RKO (cell line): Measurements from ENCODE around the gene PRICKLE3.
A peak's percentile ranks its signal among the peaks of the same experiment; 100 is the strongest.

Experiments used
- DNase-seq: peaks from one replicate; pipeline ENCODE4 v3.0.0-alpha.2; 2016; ENCODE audit warnings: low spot score

Gene PRICKLE3, protein sequence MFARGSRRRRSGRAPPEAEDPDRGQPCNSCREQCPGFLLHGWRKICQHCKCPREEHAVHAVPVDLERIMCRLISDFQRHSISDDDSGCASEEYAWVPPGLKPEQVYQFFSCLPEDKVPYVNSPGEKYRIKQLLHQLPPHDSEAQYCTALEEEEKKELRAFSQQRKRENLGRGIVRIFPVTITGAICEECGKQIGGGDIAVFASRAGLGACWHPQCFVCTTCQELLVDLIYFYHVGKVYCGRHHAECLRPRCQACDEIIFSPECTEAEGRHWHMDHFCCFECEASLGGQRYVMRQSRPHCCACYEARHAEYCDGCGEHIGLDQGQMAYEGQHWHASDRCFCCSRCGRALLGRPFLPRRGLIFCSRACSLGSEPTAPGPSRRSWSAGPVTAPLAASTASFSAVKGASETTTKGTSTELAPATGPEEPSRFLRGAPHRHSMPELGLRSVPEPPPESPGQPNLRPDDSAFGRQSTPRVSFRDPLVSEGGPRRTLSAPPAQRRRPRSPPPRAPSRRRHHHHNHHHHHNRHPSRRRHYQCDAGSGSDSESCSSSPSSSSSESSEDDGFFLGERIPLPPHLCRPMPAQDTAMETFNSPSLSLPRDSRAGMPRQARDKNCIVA

DNA sequence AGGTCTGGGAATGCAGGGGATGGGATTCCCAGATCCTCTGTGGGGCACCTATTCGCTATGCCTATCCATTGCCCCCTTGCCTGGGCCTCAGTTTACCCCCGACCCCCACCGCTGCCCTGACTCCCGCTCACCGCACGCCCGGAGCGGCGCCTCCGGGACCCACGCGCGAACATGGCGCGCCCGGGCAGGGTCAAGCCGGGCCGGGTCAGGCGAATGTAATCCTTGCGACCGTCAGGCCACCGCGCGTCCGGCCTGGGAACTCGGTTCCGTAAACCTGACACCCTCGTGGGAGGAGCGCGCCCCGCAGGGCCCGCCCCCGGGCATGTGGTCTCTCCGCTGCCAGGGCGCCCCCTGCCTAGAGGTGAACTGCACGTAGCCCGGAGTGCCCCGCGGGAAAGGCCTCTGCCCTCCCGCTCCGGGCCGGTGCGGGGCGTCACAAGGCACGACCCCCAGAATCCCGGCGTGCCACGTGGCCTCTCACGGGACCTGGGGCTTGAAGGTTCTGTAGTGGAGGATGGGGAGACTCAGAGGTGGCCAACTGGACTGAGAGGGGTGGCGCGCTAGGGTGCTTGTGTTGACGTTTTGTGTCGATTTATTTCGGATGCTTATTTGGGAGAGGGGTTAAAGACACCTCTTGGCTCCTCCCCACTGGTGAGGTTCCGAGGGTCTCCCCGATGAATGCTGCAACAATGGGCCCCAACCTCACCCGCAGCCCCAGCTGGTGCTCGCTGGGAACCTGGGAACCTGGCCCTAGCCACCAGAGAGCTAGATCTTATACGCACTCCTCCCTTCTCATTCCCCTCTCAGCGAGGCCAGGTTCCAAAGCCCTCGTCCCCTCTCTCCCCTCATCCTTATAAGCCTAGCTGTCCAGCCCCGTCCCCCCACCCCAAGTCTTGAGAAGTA is at the start of gene PRICKLE3:
Gene PRICKLE3 (minus strand): TSS at position 249 of the 903 bp plus-strand sequence. CDS start 76 bp downstream, at position 173.
- peak; percentile 81 for DNase-seq

DNA sequence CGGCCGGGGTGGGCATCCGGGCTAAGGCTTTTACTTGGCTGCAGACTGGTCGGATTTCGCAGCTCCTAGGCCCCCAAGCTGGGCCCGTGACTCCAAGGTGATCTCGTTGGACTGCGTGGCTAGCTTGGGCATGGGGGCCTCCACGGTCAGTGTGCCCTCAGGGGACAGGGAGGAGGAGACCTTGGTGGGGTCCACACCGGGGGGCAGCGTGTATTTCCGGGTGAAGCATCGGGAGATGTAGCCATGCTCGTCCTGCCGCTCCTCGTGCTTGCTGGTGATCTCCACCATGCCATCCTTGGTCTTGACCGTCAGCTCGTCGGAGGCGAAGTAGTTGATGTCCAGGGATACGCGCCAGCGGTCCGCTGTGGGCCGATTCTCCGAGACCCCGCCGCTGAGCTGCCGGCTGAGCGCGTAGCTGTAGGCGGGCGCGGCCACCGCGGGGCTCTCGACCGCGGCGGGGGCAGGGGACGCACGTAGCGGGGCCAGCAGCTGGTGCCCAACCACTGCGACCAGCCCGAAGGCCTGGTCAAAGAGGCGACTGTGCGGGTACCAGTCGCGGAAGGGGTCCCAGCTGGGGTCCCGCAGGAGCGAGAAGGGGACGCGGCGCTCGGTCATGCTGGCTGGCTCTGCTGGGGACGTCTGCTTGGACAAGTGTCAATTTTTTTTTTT is 47.8 kb upstream of the PRICKLE3 start:
- no peak for DNase-seq

DNA sequence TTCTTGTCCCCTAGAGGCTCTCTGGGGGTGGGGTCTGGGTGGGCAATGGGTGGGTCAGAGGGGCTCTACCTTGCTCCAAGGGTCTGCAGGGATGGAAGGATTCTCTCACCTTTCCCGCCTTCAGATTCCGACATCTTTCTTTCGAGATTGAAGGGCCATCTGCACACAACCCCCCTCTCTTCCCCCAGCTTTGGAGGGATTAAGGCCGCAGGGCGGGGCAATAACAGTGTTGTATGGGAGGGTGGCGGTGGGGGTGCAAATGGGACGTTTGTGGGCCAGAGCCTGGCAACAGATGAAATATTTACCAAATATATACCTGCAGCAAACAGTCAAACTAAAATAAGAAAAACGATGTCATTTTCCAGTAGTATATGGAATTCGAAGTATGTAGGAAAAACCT is 47.0 kb upstream of the PRICKLE3 start, which contains the start of gene CACNA1F:
Gene CACNA1F (minus strand): TSS at position 165 of the 400 bp plus-strand sequence. CDS start 31 bp downstream, at position 134.
- no peak for DNase-seq

DNA sequence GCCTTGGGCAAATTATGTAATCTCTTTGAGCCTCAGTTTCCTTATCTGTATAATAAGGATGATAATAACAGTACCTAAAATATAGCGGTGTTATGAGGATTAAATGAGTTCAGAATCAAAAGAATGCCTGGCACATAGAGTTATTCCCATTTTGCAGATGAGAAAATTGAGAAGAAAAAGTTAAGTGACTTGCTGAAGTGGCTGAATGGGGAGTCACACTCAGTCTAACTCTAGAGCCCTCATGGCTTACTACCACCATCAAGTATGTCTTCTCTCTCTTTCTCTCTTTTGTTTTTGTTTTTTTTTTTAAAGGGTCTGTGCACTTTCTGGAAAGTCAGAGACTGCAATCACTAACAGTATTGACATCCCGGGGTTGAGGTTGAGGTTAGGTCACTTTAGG is 46.4 kb upstream of the PRICKLE3 start:
- no peak for DNase-seq

DNA sequence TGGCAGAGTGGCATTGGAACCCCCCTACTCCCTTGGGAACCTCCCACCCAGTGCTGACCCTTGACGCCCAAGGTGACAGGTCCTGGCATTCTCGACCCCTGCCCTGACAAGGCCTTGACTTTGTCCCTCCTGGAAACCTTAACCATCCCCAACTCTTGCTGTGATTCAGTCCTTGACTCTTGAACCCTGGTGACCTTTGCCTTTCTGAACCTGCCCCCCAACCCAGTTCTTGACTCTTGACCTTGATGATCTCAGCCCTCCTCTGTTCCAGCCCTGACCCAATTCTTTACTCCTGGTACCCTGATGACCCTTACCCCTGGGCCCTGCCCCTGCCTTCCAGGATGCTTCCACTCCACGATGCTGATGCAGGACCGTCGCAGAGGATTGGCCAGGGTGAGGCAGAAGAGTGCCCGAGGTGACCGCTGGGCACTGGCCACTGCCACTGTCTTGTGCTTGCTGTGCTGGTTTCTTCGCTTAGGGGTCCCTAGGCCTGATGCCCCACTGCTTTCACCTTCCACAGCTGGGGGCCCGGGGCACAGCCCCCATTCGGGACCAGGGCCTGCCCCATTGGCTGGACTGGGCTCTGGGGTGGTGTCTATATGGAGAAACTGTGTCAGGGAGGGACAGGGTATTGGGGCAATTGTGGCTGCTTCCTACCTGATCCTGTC is 45.3 kb upstream of the PRICKLE3 start:
- DNase-seq = no peak

DNA sequence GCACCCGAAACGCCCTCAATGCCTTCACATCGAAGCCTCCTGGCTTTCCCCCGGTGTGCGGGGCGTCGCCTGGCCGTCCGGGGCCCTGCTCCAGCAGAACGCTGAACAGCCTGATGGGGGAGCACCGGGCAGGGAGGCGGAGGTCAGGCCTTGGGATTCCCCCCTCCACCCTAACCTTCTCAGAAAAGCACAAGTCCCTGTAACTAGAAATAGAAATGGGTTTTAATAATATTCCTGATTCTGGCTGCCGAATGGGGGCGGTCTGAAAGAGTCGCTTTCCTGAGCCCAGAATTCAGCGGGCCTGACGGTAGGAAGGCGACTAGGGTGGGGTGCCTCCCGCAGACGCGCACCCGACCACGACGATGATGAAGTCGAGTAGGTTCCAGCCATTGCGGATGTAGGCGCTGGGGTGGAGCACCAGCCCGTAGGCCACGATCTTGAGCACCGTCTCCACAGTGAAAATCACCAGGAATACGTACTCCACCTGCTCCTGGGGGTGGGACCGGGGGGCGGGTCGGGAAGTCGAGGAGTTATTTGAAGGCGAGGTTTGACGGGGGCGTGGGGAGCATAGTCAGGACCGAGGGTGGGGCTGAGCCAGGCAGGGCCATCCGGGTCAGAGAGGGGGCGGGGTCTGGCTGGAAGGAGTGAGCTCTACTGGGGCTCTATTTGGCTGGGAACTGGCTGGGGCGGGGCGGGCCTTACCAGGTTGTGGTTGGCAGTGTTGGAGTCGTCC is 44.5 kb upstream of the PRICKLE3 start:
- DNase-seq = no peak

DNA sequence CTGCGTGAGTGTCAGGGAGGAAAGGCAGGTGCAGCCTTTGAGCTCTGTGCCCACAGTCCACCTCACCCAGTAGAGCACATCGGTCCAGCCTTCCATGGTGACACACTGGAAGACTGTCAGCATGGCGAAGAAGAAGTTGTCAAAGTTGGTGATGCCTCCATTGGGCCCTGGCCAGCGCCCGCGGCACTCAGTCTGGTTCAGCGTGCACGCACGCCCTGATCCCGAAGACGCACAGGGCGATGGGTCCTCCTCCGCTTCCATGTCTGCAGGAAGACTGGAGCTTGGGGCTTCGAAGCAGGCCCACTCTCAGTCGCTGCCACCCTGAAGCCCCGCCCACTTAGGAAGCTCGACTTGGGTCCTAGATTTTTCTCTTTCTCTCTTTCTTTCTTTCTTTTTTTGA is 42.0 kb upstream of the PRICKLE3 start:
- no peak for DNase-seq

DNA sequence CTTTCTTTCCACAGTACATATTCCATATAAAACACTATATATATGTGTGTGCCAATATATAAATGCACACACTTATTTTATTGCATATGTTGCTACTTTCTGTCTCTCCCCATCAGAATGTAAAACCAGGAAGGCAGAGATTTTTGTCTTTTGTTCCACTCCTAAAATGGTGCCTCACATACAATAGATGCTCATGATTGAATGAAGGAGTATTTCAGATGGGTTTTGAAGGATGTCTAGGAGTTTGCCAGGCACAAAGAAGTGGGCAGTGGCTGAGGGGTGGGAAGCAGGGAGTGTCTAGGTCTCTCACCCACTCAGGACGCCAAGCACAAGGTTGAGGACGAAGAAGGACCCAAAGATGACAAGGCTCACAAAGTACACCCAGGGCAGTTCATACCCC is 41.6 kb upstream of the PRICKLE3 start:
- DNase-seq = no peak

DNA sequence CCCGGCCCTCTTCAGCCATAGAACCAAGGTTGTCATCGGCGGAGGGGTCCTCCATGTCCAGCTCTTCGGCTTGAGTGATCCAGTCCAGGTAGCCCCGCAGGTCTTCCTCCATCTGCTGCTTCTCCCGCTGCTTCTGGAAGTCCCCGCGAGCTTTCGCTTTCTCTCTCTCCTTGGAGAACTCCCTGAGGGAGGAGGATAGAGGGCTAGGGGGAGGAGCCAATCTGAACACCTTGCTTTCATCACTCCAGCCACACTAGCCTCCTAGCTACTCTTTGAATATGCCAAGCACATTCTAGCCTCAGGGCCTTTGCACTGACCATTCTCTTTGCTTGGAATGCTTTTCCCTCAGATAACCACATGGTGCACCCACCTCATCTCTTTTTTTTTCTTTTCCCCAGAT is 40.8 kb upstream of the PRICKLE3 start:
- DNase-seq = no peak

DNA sequence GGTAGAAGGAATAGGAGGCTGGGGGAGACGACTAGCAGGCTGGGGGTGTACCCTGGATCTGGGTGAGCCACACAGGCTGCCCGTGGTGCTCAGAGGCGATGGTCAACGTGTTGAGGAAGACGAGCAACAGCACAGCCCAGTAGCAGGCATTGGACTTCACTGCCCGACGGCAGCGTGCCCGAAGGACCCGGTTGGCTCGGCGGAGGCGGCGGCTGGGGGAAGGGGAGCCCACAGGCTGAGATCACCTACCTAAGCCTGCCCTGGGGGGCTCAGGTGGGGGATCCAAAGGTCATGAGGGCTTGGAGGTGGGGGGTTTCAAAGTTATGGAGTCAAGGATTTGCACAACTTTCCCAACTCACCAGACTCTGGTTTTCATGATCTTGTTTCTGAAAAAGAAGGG is 39.7 kb upstream of the PRICKLE3 start:
- no peak for DNase-seq

DNA sequence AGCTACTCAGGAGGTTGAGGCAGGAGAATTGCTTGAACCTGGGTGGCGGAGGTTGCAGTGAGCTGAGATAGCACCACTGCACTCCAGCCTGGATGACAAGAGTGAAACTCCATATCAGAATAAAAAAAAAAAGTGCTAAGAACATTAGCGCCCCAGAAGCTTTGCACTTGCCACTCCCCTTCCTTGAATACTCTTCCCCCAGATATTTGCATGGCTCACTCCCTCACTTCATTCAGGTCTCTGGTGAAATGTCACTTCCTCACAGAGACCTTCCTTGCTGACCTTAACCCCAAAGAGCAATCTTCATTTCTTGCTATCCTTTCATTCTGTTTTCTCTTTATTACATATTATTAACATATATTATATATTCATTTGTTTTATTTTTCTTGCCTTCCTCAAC is 35.7 kb upstream of the PRICKLE3 start:
- no peak for DNase-seq

DNA sequence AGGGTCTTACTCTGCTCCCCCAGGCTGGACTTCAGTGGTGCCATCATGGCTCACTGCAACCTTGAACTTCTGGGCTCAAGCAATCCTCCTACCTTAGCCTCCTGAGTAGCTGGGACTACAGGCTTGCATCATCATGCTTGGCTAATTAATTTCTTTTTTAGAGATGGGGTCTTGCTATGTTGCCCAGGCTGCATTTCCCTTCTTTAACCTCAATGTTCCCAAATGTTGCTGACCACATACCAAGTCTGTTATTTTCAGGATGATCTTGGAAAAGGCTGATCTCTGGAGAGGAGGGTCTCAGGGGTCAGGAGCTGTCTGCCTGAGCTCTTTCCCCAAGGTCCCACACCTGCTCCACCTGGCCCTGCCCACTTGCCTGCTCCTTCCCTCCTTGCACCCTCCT is 33.9 kb upstream of the PRICKLE3 start:
- no peak for DNase-seq

DNA sequence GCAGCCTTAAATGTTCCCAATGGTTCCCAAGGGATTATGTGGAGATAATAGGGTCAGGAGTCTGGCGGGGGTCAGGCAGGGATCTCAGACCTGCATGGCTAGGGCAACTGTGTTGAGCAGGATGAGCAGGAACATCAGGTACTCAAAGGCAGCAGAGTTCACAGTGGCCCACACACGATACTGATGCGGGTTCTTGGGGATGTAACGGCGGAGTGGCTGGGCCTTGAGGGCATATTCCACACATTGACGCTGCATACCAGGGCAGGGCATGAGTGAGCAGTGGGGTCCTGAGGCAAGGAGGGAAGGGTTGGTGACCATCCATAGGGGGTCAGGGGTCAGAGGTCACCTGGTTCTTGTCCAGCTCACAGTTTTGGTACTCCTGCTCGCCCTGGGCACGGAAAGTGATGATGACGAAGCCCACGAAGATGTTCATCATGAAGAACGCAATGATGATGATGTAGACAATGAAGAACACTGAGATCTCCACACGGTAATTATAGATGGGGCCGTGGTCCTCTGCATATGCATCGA is 28.9 kb upstream of the PRICKLE3 start:
- DNase-seq = no peak

DNA sequence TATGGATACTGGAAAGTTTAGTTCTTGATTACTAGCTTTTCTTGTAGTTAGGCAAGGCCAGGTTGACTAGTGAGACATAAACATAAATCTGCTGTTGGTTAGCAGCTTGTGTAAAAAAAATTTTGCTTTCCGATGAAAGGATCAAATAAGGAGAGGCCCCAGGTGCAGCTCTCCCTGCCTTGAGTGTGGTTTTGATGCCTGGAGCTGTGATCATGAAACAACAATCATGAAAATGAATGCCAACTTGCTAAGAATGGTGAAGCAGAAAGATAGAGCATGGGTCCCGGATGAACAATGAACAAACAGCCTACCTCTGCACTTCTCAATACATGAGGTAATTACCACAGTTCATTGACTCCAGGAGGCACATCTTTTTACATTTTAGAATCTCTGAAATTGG is 28.2 kb upstream of the PRICKLE3 start:
- DNase-seq = no peak

DNA sequence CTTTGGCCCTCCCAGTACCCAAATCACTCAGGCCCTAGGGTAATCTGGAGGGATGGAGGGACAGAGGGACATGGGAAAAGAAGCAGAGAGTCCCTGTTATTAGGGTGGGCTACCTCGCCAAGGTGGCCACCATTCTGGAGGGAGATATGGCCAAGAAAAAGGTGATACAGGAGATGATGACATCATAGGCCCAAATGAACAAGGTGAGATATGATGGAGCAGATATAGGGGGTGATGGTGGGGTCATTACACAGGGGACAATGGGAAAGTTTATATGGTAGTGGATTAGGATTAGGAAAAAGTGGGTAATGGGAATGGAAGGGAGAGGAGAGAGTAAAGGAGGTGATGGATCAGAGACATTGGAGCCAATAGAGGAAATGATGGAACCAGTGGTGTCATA is 26.7 kb upstream of the PRICKLE3 start:
- no peak for DNase-seq

DNA sequence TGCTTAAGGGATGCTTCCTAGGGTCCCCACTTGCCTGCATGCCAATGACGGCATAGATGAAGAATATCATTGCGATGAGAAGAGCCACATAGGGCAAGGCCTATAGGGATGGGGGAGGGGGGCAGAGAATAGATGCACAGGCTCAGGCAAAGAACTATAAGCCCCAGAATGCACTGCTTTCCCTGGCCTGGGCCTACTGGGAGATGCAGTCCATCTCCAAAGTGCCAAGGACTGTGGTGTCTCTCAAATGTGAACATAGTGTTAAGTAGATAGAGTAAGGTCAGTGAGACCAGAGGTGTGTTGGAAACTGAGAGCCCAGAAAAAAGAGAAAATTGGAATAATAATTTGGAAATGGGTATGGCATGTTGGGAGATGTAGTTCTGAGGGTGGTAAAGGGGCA is 26.0 kb upstream of the PRICKLE3 start:
- DNase-seq = no peak

DNA sequence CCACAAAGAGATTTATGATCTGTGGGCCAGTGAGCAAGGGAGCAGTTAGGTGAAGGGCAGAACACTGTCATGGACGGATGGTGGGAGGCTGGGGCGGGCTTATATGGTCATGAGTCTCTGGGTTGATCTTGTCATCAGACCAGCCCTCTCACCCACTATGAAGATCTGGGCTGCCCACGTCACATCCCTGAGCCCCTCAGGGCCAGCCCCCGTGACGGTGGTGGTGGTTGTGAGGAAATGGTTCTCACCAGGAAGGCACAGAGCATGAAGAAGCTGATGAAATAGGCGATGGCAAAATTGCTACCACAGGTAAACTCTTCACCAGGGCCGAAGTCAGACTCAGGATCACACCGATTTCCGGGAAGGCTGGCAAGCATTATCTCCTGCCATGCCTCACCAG is 24.9 kb upstream of the PRICKLE3 start:
- DNase-seq = no peak

DNA sequence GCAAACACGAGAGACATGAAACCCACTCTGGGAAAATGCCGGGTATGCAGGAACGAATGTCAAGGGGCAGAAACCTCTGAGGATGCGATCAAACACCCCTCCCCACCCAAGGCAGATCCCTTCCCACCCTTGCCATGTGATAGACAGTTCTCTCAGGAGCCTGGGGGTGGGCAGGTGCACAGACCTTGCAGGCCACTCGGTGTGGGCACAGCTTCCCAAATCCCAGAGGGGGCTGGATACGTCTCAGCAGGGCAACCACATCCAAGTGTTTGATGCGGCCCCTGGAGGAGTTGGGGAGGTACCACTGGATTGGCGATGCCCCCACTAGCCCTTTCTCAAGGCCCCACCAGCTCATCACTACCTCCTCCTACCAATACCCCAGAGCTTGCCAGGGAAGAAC is 24.2 kb upstream of the PRICKLE3 start:
- no peak for DNase-seq

DNA sequence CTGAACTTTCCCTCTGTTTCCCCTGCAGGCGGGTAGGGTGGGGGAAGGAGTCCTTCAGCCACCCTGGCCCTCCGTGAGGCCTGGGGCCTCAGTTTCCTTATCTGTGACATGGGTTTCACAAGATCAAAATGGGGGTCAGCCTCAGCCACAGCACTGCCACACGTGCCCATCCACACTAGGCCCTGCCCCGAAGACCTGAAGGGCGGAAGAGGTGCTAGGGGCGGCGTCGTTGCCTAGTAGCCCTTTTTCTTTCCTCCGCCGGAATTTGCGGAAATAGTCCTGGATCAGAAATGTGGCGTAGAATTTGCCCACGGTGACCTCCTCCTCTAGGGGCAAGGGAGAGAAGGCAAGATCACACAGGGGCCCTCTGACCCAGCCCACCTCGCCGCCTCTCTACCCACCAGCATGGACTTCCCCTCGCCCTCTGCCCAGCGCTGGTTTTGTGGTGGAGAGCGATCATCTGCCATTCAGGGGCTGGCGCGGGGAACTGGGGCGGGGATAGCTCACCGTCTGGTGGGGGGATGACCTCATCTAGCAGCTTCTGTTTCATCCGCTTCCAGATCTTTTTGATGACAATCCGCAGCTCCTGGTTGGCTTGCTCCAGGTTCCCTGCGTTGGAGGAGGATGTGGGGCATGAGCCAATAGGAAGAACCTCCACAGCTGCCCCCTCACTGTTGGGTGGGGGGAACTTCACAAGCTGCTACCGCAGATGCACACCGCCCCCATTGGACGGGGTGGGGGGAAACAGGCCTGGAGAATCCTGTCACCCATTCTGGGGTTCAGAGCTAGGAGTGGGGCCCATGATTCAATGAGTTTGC is 23.5 kb upstream of the PRICKLE3 start:
- peak; percentile 9 for DNase-seq

DNA sequence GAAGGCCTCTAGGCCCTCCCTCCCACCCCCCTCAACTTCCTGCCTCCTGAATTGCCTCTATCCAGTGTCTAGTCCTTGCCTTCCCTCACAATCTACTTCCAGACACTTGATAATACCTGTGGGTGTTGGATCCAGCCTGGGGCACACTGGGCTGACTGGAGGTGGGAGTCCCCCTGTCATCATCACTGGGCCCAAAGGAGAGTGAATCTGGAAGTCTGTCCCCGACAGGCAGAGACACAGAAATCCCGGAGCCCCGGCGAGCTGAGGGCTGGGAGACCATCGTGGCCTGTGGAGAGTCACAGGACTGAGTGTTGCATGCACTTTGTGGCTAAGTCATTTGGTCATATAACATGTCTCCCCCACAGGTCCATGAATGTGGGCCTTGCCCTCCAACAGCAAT is 22.2 kb upstream of the PRICKLE3 start:
- no peak for DNase-seq
